IMR-90 (cell line): Measurements from ENCODE around the gene ESRRB. TPM values are rescaled to one million over a fixed set of nuclear protein-coding genes. Genes with fewer than 3 reads are reported as not detected.

ENCODE experiments used
- ATAC-seq: fragments of 200-7000 bp; cut with Tn5 transposase; 2 replicates; pipeline ENCODE4 v1.9.1; 2020; ENCODE audit warnings: low read depth, mild to moderate bottlenecking, moderate library complexity
- BruUV-seq: library from RNA; stranded (reverse); fragments of 400-500 nt; replicated peaks from 2 replicates; lab custom pipeline; 2021; lab: Mats Ljungman, UMichigan
- CTCF ChIA-PET: fragments of 300-600 bp; formaldehyde crosslinking; extraction: SDS; loops from one replicate; lab custom pipeline; 2021; ENCODE audit warnings: antibody characterized with exemption; lab: Yijun Ruan, JAX
- POLR2A ChIA-PET: fragments of 300-600 bp; sonication (Branson Sonifier 250); formaldehyde crosslinking; loops from one replicate; lab custom pipeline; 2022; ENCODE audit warnings: antibody characterized with exemption; ENCODE audit not compliant: unreplicated experiment; lab: Charles Lee
- DNase-seq: peaks from one replicate; pipeline ENCODE4 v3.0.0; 2013
- H2AFZ ChIP-seq: replicated peaks from 2 replicates; pipeline ENCODE3; 2013; ENCODE audit warnings: low read length, mild to moderate bottlenecking; ENCODE audit not compliant: poor library complexity
- H2AK5ac ChIP-seq: 2 replicates; pipeline ENCODE4 v1.6.1; 2013; ENCODE audit warnings: low read depth, low read length, inconsistent platforms
- H2AK9ac ChIP-seq: replicated peaks from 2 replicates; pipeline ENCODE3; 2013; ENCODE audit warnings: mild to moderate bottlenecking, low read depth, low read length, moderate library complexity; ENCODE audit not compliant: poor library complexity
- H2BK120ac ChIP-seq: 2 replicates; pipeline ENCODE4 v1.6.1; 2013; ENCODE audit warnings: low read depth, low read length, inconsistent platforms
- H2BK15ac ChIP-seq: 3 replicates; pipeline ENCODE4 v1.6.1; 2013; ENCODE audit warnings: low read depth, low read length, inconsistent platforms
- H2BK20ac ChIP-seq: 2 replicates; pipeline ENCODE4 v1.6.1; 2013; ENCODE audit warnings: low read depth, mild to moderate bottlenecking, inconsistent platforms, low read length, moderate library complexity
- H2BK5ac ChIP-seq: 2 replicates; pipeline ENCODE4 v1.6.1; 2013; ENCODE audit warnings: mild to moderate bottlenecking, low read depth, low read length, inconsistent platforms; ENCODE audit not compliant: poor library complexity, severe bottlenecking
- H3K14ac ChIP-seq: replicated peaks from 2 replicates; pipeline ENCODE4 v1.6.1; 2013; ENCODE audit warnings: low read depth, low read length, inconsistent platforms
- H3K18ac ChIP-seq: 2 replicates; pipeline ENCODE4 v1.6.1; 2013; ENCODE audit warnings: low read depth, low read length, control low read depth
- H3K23ac ChIP-seq: 2 replicates; pipeline ENCODE4 v1.6.1; 2013; ENCODE audit warnings: low read depth, low read length, inconsistent platforms
- H3K27ac ChIP-seq: 2 replicates; pipeline ENCODE4 v1.5.1; 2013; ENCODE audit warnings: mild to moderate bottlenecking, control low read depth, low read length; ENCODE audit not compliant: insufficient read depth
- H3K27me3 ChIP-seq: 2 replicates; pipeline ENCODE4 v1.6.1; 2013; ENCODE audit warnings: low read length; ENCODE audit not compliant: control insufficient read depth, insufficient read depth
- H3K36me3 ChIP-seq: 2 replicates; pipeline ENCODE4 v1.6.1; 2013; ENCODE audit warnings: low read length, mixed read lengths; ENCODE audit not compliant: control insufficient read depth, insufficient read depth
- H3K4ac ChIP-seq: 2 replicates; pipeline ENCODE4 v1.6.1; 2013; ENCODE audit warnings: low read depth, low read length, inconsistent platforms
- H3K4me1 ChIP-seq: 2 replicates; pipeline ENCODE4 v1.6.1; 2013; ENCODE audit warnings: low read length, mixed read lengths; ENCODE audit not compliant: control insufficient read depth, insufficient read depth
- H3K4me2 ChIP-seq: 2 replicates; pipeline ENCODE4 v1.6.1; 2013; ENCODE audit warnings: low read depth, mild to moderate bottlenecking, control low read depth, low read length, moderate library complexity
- H3K4me3 ChIP-seq: 2 replicates; pipeline ENCODE4 v1.5.1; 2013; ENCODE audit warnings: low read depth, mild to moderate bottlenecking, control low read depth, low read length, moderate library complexity; ENCODE audit not compliant: insufficient read depth
- H3K56ac ChIP-seq: 2 replicates; pipeline ENCODE4 v1.6.1; 2013; ENCODE audit warnings: low read length, inconsistent platforms; ENCODE audit not compliant: insufficient read depth; ENCODE audit errors: extremely low read depth
- H3K79me1 ChIP-seq, 2 experiments: 2 replicates each; pipeline ENCODE4 v1.6.1; 2013; ENCODE audit warnings: low read length in 2 of 2, inconsistent platforms in 1 of 2, low read depth in 1 of 2
- H3K9ac ChIP-seq: 2 replicates; pipeline ENCODE4 v1.6.1; 2013; ENCODE audit warnings: low read depth, low read length, control low read depth
- H3K9me1 ChIP-seq: 2 replicates; pipeline ENCODE4 v1.6.1; 2013; ENCODE audit warnings: low read length, inconsistent platforms; ENCODE audit not compliant: insufficient read depth
- H3K9me3 ChIP-seq: 2 replicates; pipeline ENCODE4 v1.6.1; 2013; ENCODE audit warnings: low read length; ENCODE audit not compliant: control insufficient read depth, insufficient read depth
- H4K20me1 ChIP-seq: 2 replicates; pipeline ENCODE4 v1.6.1; 2013; ENCODE audit warnings: low read length, inconsistent platforms; ENCODE audit not compliant: insufficient read depth
- H4K5ac ChIP-seq: 2 replicates; pipeline ENCODE4 v1.6.1; 2013; ENCODE audit warnings: mild to moderate bottlenecking, low read depth, low read length, control low read depth
- H4K8ac ChIP-seq, 2 experiments: 2 replicates each; pipeline ENCODE4 v1.6.1; 2013; ENCODE audit warnings: low read depth in 2 of 2, low read length in 2 of 2, control low read depth in 1 of 2, inconsistent platforms in 1 of 2
- H4K91ac ChIP-seq: 2 replicates; pipeline ENCODE4 v1.6.1; 2013; ENCODE audit warnings: low read depth, low read length, inconsistent platforms; ENCODE audit not compliant: insufficient read depth
- FOS ChIP-seq: fragments of 150-350 bp; IDR thresholded peaks from 2 replicates; pipeline ENCODE4 v1.6.1; 2016; ENCODE audit warnings: low read depth, low read length
- POLR2A ChIP-seq: IDR thresholded peaks from 2 replicates; pipeline ENCODE4 v1.6.1; 2012; ENCODE audit warnings: mild to moderate bottlenecking, low read depth, low read length
- RAD21 ChIP-seq: IDR thresholded peaks from 2 replicates; pipeline ENCODE4 v1.6.1; 2012; ENCODE audit warnings: low read length, improper control_type of control experiment
- RFX5 ChIP-seq: IDR thresholded peaks from 2 replicates; pipeline ENCODE4 v1.8.0; 2012; ENCODE audit warnings: low read depth, mild to moderate bottlenecking, low read length, moderate library complexity
- WGBS, 2 experiments: methylation state at CpG; one replicate each; pipeline versions ENCODE4 v1.1.5 to v1.1.7; 2013; ENCODE audit warnings: missing lambda C conversion rate in 2 of 2; ENCODE audit not compliant: insufficient read length in 1 of 2; ENCODE audit errors: extremely low coverage in 2 of 2; 5-methylcytosine and 5-hydroxymethylcytosine counted together
- dilution Hi-C: fragments of 300-500 bp; cut with HindIII; formaldehyde crosslinking; loops from one replicate; pipeline ENCODE4 v1.14.3; 2018; ENCODE audit warnings: low sequenced_read_pairs; ENCODE audit not compliant: unreplicated experiment
- in situ Hi-C: fragments of 300-500 bp; cut with MboI; formaldehyde crosslinking; loops from 3 replicates; pipeline ENCODE4 v1.14.3; 2019; ENCODE audit warnings: low sequenced_read_pairs, inconsistent platforms, mixed read lengths
- intact Hi-C: fragments of 100-400 bp; cut with micrococcal nuclease; formaldehyde crosslinking; loops from 2 replicates; pipeline ENCODE4 v1.10.0; 2022
- polyA plus RNA-seq, 3 experiments: library from polyadenylated mRNA; depleted of rRNA; stranded (reverse); fragments of >200 nt; gene quantifications; 2 replicates each; pipeline ENCODE4 v1.2.3, GENCODE V29; 2012; ENCODE audit warnings: low replicate concordance in 1 of 3
- total RNA-seq: library from RNA; depleted of rRNA; stranded (reverse); fragments of >200 nt; gene quantifications from 2 replicates; pipeline ENCODE4 v1.2.3, GENCODE V29; 2012
- TF ChIP-seq, protein P1 (sequence below): fragments of 150-350 bp; IDR thresholded peaks from 2 replicates; pipeline ENCODE4 v1.6.1; 2017; ENCODE audit warnings: mild to moderate bottlenecking, antibody characterized with exemption, low read length, low read depth

The ESRRB gene
- total and polyA plus RNA-seq, 2 of the 4 experiments (the other 2 are of a cell fraction) = not detected

- no peak overlapping the region for H2BK120ac ChIP-seq
- H4K5ac ChIP-seq = no peak overlapping the region
- H3K4me1 ChIP-seq = no peaks in the 10 kb centered on the region
- WGBS, 2 experiments = 50% methylated on average over 1 of the region's 4 CpGs; no CpG with 5 or more reads in 1 of the 2 experiments
- H2BK20ac ChIP-seq = no peak overlapping the region
- no peak overlapping the region for H3K9ac ChIP-seq
- no peak overlapping the region for H3K56ac ChIP-seq
- no peak overlapping the region for H3K4me3 ChIP-seq
- H2AK9ac ChIP-seq = no peak overlapping the region
- H3K9me1 ChIP-seq = no peaks in the 10 kb centered on the region
- no peak overlapping the region for H2BK15ac ChIP-seq
- H3K4ac ChIP-seq = no peak overlapping the region
- H3K9me3 ChIP-seq = no peaks in the 10 kb centered on the region
- TF ChIP-seq RAD21 (no peak), POLR2A (no peak), RFX5 (no peak), FOS (no peak)
- TF ChIP-seq, protein P1, sequence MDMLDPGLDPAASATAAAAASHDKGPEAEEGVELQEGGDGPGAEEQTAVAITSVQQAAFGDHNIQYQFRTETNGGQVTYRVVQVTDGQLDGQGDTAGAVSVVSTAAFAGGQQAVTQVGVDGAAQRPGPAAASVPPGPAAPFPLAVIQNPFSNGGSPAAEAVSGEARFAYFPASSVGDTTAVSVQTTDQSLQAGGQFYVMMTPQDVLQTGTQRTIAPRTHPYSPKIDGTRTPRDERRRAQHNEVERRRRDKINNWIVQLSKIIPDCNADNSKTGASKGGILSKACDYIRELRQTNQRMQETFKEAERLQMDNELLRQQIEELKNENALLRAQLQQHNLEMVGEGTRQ = no peak
- no peaks in the 10 kb centered on the region for H3K79me1 ChIP-seq
- H4K8ac ChIP-seq = no peak overlapping the region
- CTCF ChIA-PET = no interaction called here
- H2AK5ac ChIP-seq = no peak overlapping the region
- dilution Hi-C loops = no loop called here
- H3K27me3 ChIP-seq = no peaks in the 10 kb centered on the region
- ATAC-seq (no peak), DNase-seq (no peak)
- BruUV-seq = no TSS peak
- no peak overlapping the region for H3K27ac ChIP-seq
- POLR2A ChIA-PET = no interaction called here
- H4K91ac ChIP-seq = no peak overlapping the region
- H4K20me1 ChIP-seq = no peaks in the 10 kb centered on the region
- no peak overlapping the region for H3K23ac ChIP-seq
- no peak overlapping the region for H3K4me2 ChIP-seq
- intact Hi-C loops = no loop called here
- no peak overlapping the region for H2BK5ac ChIP-seq
- H2AFZ ChIP-seq = no peak overlapping the region
- no peak overlapping the region for H3K18ac ChIP-seq
- H3K14ac ChIP-seq = no peak overlapping the region
- in situ Hi-C loops = no loop called here
- H3K36me3 ChIP-seq = no peaks in the 10 kb centered on the region
These were observed 54.6 kb downstream of the ESRRB start for GRCh38 chr14:76430475-76430980.
